Gastrocnemius medialis (tissue), 4 donors: ENCODE results near the gene AAR2. TPM values are rescaled to one million over a fixed set of nuclear protein-coding genes. Genes with fewer than 3 reads are reported as not detected.

Source experiments
- ATAC-seq, 2 donors: fragments of 150-250 bp; one replicate each; pipeline ENCODE4 v1.9.1; 2016
- DNase-seq, 2 donors: peaks; one replicate each; pipeline ENCODE4 v3.0.0-alpha.2; 2019
- H3K27ac ChIP-seq, 4 donors: fragments of 200-600 bp; sonication (generic); 1 replicate in 1 of 4; 2 replicates in 3 of 4; pipeline ENCODE4 v1.5.1; 2016 to 2018; ENCODE audit warnings: mild to moderate bottlenecking in 2 of 4, moderate library complexity in 1 of 4
- H3K27me3 ChIP-seq, 3 donors: fragments of 200-600 bp; sonication (generic) in 2 of 3; 1 replicate in 1 of 3; 2 replicates in 2 of 3; pipeline versions ENCODE4 v1.5.1 to v1.6.0; 2016 to 2019; ENCODE audit warnings: mild to moderate bottlenecking in 1 of 3, moderate library complexity in 1 of 3
- H3K36me3 ChIP-seq, 2 donors: fragments of 200-600 bp; sonication (generic) in 1 of 2; one replicate each; pipeline ENCODE4 v1.5.1; 2017 to 2018
- H3K4me1 ChIP-seq, 2 donors: fragments of 200-600 bp; sonication (generic) in 1 of 2; one replicate each; pipeline ENCODE4 v1.5.1; 2016 to 2017; ENCODE audit warnings: mild to moderate bottlenecking in 2 of 2
- H3K4me3 ChIP-seq, 4 donors: fragments of 200-600 bp; sonication (generic) in 3 of 4; 1 replicate in 1 of 4; 2 replicates in 3 of 4; pipeline ENCODE4 v1.5.1; 2016 to 2019; ENCODE audit warnings: mild to moderate bottlenecking in 2 of 4
- H3K9me3 ChIP-seq, 3 donors: fragments of 200-600 bp; sonication (generic) in 2 of 3; 1 replicate in 1 of 3; 2 replicates in 2 of 3; pipeline ENCODE4 v1.5.1; 2016 to 2019
- CTCF ChIP-seq, 5 experiments: fragments of 450-650 bp in 3 of 5; fragments of 200-600 bp in 2 of 5; sonication (generic) in 2 of 5; IDR thresholded peaks in 4 of 5; conservative IDR thresholded peaks in 1 of 5; 1 replicate in 4 of 5; 2 replicates in 1 of 5; pipeline ENCODE4 v1.5.1; 2016 to 2019; ENCODE audit warnings: antibody characterized with exemption in 5 of 5, mild to moderate bottlenecking in 3 of 5, moderate library complexity in 3 of 5
- POLR2A ChIP-seq, 2 donors: fragments of 450-650 bp; IDR thresholded peaks; one replicate each; pipeline ENCODE4 v1.6.1; 2017; ENCODE audit warnings: antibody characterized with exemption in 2 of 2, mild to moderate bottlenecking in 2 of 2, moderate library complexity in 2 of 2
- in situ Hi-C, 4 donors: fragments of 200-750 bp; cut with MboI; loops; one replicate each; pipeline versions ENCODE4 v1.15.0 to v1.8.0; 2017; ENCODE audit warnings: low sequenced_read_pairs in 4 of 4
- intact Hi-C: fragments of 100-400 bp; cut with DNase I; formaldehyde crosslinking; loops from one replicate; pipeline ENCODE4 v1.15.1; 2023; ENCODE audit warnings: low total_unique reads
- total RNA-seq, 4 donors: library from RNA; depleted of rRNA; stranded (reverse); fragments of >200 nt; gene quantifications; one replicate each; pipeline versions ENCODE4 v1.1.0 to v1.2.3, GENCODE V29; 2016

The AAR2 gene
- total RNA-seq, 4 donors from 2014 or later, result 18.7 to 24.4 (median 21.2) TPM

- no peak overlapping the region for H3K27ac ChIP-seq
- no peaks in the 10 kb centered on the region for H3K36me3 ChIP-seq
- DNase-seq (no peak), ATAC-seq (peak in 1 of 2 donors; percentile 39)
- no peaks in the 10 kb centered on the region for H3K27me3 ChIP-seq
- in situ Hi-C loops (loop anchor here in 2 of 4 donors (5.0 to 25.0 kb wide), 3 partner anchors 223 to 398 kb away; partner anchors contain the start of gene RAB5IF (in 1 of the 2)), intact Hi-C loops (loop anchor here (1.0 kb wide), 1 partner anchor 225 kb away; no protein-coding TSS in a partner anchor)
- H3K4me3 ChIP-seq, result no peak overlapping the region
- H3K9me3 ChIP-seq, result no peaks in the 10 kb centered on the region
- no peaks in the 10 kb centered on the region for H3K4me1 ChIP-seq
- no peak for TF ChIP-seq POLR2A (IDR thresholded peaks at IDR 0.05)
- peak in 3 of 5 experiments; percentile 11 to 52 (median 38) for TF ChIP-seq CTCF (IDR thresholded peaks at IDR 0.05 in 4 of 5, conservative IDR thresholded peaks at IDR 0.05 in 1 of 5)
These were observed 21.5 kb upstream of the AAR2 start for GRCh38 chr20:36214684-36215256.

GRCh38 chr20:36215778-36216177, 20.5 kb upstream of the AAR2 start:
- intact Hi-C loops, result no loop called here
- no peak for DNase-seq
- H3K9me3 ChIP-seq, result no peaks in the 10 kb centered on the region
- H3K27ac ChIP-seq, result no peak overlapping the region
- H3K4me1 ChIP-seq, result no peaks in the 10 kb centered on the region
- no peaks in the 10 kb centered on the region for H3K27me3 ChIP-seq
- no peaks in the 10 kb centered on the region for H3K36me3 ChIP-seq
- no peak for ATAC-seq
- in situ Hi-C loops, result loop anchor here in 2 of 4 donors (25.0 kb wide), 2 partner anchors 372 to 397 kb away; partner anchors contain the start of gene RAB5IF (in 1 of the 2)
- no peak for TF ChIP-seq CTCF (IDR thresholded peaks at IDR 0.05 in 4 of 5, conservative IDR thresholded peaks at IDR 0.05 in 1 of 5)
- TF ChIP-seq POLR2A (IDR thresholded peaks at IDR 0.05), result no peak
- H3K4me3 ChIP-seq, result no peak overlapping the region

- no peak for ATAC-seq
- Histone ChIP-seq H3K27ac (no peak overlapping the region), H3K4me1 (no peaks in the 10 kb centered on the region), H3K9me3 (no peaks in the 10 kb centered on the region), H3K36me3 (no peaks in the 10 kb centered on the region), H3K4me3 (no peak overlapping the region), H3K27me3 (no peaks in the 10 kb centered on the region)
- intact Hi-C loops, result no loop called here
- DNase-seq, result no peak
- TF ChIP-seq POLR2A (IDR thresholded peaks at IDR 0.05) (no peak), CTCF (IDR thresholded peaks at IDR 0.05 in 4 of 5, conservative IDR thresholded peaks at IDR 0.05 in 1 of 5) (no peak)
- in situ Hi-C loops, result loop anchor here in 2 of 4 donors (25.0 kb wide), 2 partner anchors 371 to 396 kb away; partner anchors contain the start of gene RAB5IF (in 1 of the 2)
These were observed 19.8 kb upstream of the AAR2 start for GRCh38 chr20:36216314-36217025.

- Histone ChIP-seq H3K4me1 (no peaks in the 10 kb centered on the region), H3K36me3 (no peaks in the 10 kb centered on the region), H3K4me3 (no peak overlapping the region), H3K27ac (no peak overlapping the region), H3K27me3 (no peaks in the 10 kb centered on the region), H3K9me3 (no peaks in the 10 kb centered on the region)
- no peak for DNase-seq
- no peak for TF ChIP-seq CTCF (IDR thresholded peaks at IDR 0.05 in 4 of 5, conservative IDR thresholded peaks at IDR 0.05 in 1 of 5)
- TF ChIP-seq POLR2A (IDR thresholded peaks at IDR 0.05), result no peak
- ATAC-seq, result no peak
- intact Hi-C loops, result no loop called here
- in situ Hi-C loops, result loop anchor here in 2 of 4 donors (25.0 kb wide), 2 partner anchors 370 to 395 kb away; partner anchors contain the start of gene RAB5IF (in 1 of the 2)
These were observed 19.1 kb upstream of the AAR2 start for GRCh38 chr20:36217226-36217625.
